Suprapubic skin (tissue), 4 donors: ENCODE measurements around the gene METTL16.

Source experiments
- EP300 ChIP-seq: sonication (generic); formaldehyde crosslinking; IDR thresholded peaks from one replicate; pipeline ENCODE4 v1.6.1; 2017; ENCODE audit warnings: antibody characterized with exemption
- POLR2A ChIP-seq, 2 donors: fragments of 450-650 bp; IDR thresholded peaks; one replicate each; pipeline ENCODE4 v1.6.1; 2017; ENCODE audit warnings: antibody characterized with exemption in 2 of 2, mild to moderate bottlenecking in 2 of 2, moderate library complexity in 2 of 2
- POLR2AphosphoS5 ChIP-seq, 3 donors: sonication (generic); formaldehyde crosslinking; IDR thresholded peaks; one replicate each; pipeline ENCODE4 v1.6.1; 2017; ENCODE audit warnings: antibody characterized with exemption in 3 of 3
- TF ChIP-seq, protein P1 (sequence below), 2 donors: fragments of 200-600 bp in 1 of 2; fragments of 450-650 bp in 1 of 2; sonication (generic) in 1 of 2; IDR thresholded peaks; one replicate each; pipeline ENCODE4 v1.5.1; 2016 to 2019; ENCODE audit warnings: antibody characterized with exemption in 2 of 2, mild to moderate bottlenecking in 1 of 2, moderate library complexity in 1 of 2

- no peak for TF ChIP-seq POLR2A (IDR thresholded peaks at IDR 0.05)
- TF ChIP-seq, protein P1, sequence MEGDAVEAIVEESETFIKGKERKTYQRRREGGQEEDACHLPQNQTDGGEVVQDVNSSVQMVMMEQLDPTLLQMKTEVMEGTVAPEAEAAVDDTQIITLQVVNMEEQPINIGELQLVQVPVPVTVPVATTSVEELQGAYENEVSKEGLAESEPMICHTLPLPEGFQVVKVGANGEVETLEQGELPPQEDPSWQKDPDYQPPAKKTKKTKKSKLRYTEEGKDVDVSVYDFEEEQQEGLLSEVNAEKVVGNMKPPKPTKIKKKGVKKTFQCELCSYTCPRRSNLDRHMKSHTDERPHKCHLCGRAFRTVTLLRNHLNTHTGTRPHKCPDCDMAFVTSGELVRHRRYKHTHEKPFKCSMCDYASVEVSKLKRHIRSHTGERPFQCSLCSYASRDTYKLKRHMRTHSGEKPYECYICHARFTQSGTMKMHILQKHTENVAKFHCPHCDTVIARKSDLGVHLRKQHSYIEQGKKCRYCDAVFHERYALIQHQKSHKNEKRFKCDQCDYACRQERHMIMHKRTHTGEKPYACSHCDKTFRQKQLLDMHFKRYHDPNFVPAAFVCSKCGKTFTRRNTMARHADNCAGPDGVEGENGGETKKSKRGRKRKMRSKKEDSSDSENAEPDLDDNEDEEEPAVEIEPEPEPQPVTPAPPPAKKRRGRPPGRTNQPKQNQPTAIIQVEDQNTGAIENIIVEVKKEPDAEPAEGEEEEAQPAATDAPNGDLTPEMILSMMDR (IDR thresholded peaks at IDR 0.05), result no peak
- no peak for TF ChIP-seq POLR2AphosphoS5 (IDR thresholded peaks at IDR 0.05)
- no peak for TF ChIP-seq EP300
These were observed 139.0 kb downstream of the METTL16 start for GRCh38 chr17:2372681-2373080.
